ENCODE measurements around the gene NDOR1. TPM values are rescaled to one million over a fixed set of nuclear protein-coding genes. Genes with fewer than 3 reads are reported as not detected.

Gene NDOR1
- polyA plus RNA-seq, 2 of the 4 experiments (the other 2 are of a cell fraction) = 5.6 to 19.5 TPM

- TF ChIP-seq EP300 (IDR thresholded peaks at IDR 0.05) = no peak
- no peak for TF ChIP-seq NFE2L2 (conservative IDR thresholded peaks at IDR 0.05; ENCODE audit: low read length)
- no peak for TF ChIP-seq ZFP36 (IDR thresholded peaks at IDR 0.05; ENCODE audit: borderline replicate concordance, partially characterized antibody)
- TF ChIP-seq CHD4 (IDR thresholded peaks at IDR 0.05; ENCODE audit: borderline replicate concordance) = no peak
- no peak for TF ChIP-seq EHMT2 (IDR thresholded peaks at IDR 0.05; ENCODE audit: low read depth)
- TF ChIP-seq KDM5A (IDR thresholded peaks at IDR 0.05) = no peak
- TF ChIP-seq RFX5 (IDR thresholded peaks at IDR 0.05) = no peak
- TF ChIP-seq RAD21 (conservative IDR thresholded peaks at IDR 0.05 in 1 of 2, IDR thresholded peaks at IDR 0.05 in 1 of 2) = no peak
Measured at GRCh38 chr9:137223078-137223970, 17.8 kb downstream of the NDOR1 start (continued).

- TF ChIP-seq ESRRA (IDR thresholded peaks at IDR 0.05; ENCODE audit: borderline replicate concordance, low read length) (no peak), REST (IDR thresholded peaks at IDR 0.05) (no peak), FOXS1 (CRISPR knock-in tag; IDR thresholded peaks at IDR 0.05) (no peak), NR3C1 (IDR thresholded peaks at IDR 0.05) (no peak), CBX8 (IDR thresholded peaks at IDR 0.05) (no peak), KDM5A (IDR thresholded peaks at IDR 0.05) (no peak), HOXB5 (CRISPR knock-in tag; IDR thresholded peaks at IDR 0.05) (no peak), CHD2 (IDR thresholded peaks at IDR 0.05; ENCODE audit: low read length, partially characterized antibody) (no peak), PHF8 (IDR thresholded peaks at IDR 0.05; ENCODE audit: borderline replicate concordance, low read depth) (no peak), SREBF2 (IDR thresholded peaks at IDR 0.05) (no peak), ZSCAN20 (CRISPR knock-in tag; IDR thresholded peaks at IDR 0.05) (no peak), EP300 (IDR thresholded peaks at IDR 0.05) (no peak), RFX5 (IDR thresholded peaks at IDR 0.05) (no peak), ELK1 (IDR thresholded peaks at IDR 0.05; ENCODE audit: low read depth, low read length) (no peak), HDAC2 (IDR thresholded peaks at IDR 0.05) (no peak), ATOH8 (CRISPR knock-in tag; IDR thresholded peaks at IDR 0.05; ENCODE audit: low read depth) (no peak), HOXB13 (CRISPR knock-in tag; IDR thresholded peaks at IDR 0.05; ENCODE audit: low read depth) (no peak), SMC3 (IDR thresholded peaks at IDR 0.05) (no peak), FOSL2 (IDR thresholded peaks at IDR 0.05) (no peak), FOSL2 (CRISPR knock-in tag; IDR thresholded peaks at IDR 0.05) (no peak)
- H3K27ac ChIP-seq = peak within 1 kb of the TSS; percentile 89 to 93
- peaks cover 61% of the 10 kb centered on the region for H3K4me1 ChIP-seq
- WGBS (ENCODE audit: missing lambda C conversion rate) = 69% methylated on average over 9 of the region's 23 CpGs
- no peaks in the 10 kb centered on the region for H3K9me3 ChIP-seq
- ChIA-PET POLR2A (interaction anchor here (0.5 to 3.5 kb wide), 4 partner anchors 15 to 74 kb away, joined by 3 to 27 read pairs (median 24); partner anchors contain the start of genes ANAPC2, SSNA1, TPRN and TUBB4B), CTCF (interaction anchor here (0.7 to 10.1 kb wide), 15 partner anchors 10 to 196 kb away, joined by 3 to 113 read pairs (median 5); partner anchors contain the start of genes ANAPC2, SSNA1, TPRN and TUBB4B)
- no peak for FAIRE-seq
- peak within 1 kb of the TSS; percentile 72 for H3K4me3 ChIP-seq
- DNase-seq (ENCODE audit: low read depth in 1 of 2, low spot score in 1 of 2) = no peak
- peak within 1 kb of the TSS; percentile 98 for H3K4me2 ChIP-seq
- no peak for ATAC-seq
Measured at GRCh38 chr9:137224830-137225694, 19.6 kb downstream of the NDOR1 start, which contains the start of gene CYSRT1. CYSRT1 (plus strand) TSS chr9:137225174; CDS start chr9:137225622, 448 bp downstream.
